NCI-H2107 treated with DMSO at 0.1 percent for 48 hours (cell line): Measurements from ENCODE around the gene GART.

Experiments used
- DNase-seq: peaks from one replicate; lab custom pipeline; 2025; ENCODE audit not compliant: unreplicated experiment; lab: John Stamatoyannopoulos, UW

The GART gene

DNA sequence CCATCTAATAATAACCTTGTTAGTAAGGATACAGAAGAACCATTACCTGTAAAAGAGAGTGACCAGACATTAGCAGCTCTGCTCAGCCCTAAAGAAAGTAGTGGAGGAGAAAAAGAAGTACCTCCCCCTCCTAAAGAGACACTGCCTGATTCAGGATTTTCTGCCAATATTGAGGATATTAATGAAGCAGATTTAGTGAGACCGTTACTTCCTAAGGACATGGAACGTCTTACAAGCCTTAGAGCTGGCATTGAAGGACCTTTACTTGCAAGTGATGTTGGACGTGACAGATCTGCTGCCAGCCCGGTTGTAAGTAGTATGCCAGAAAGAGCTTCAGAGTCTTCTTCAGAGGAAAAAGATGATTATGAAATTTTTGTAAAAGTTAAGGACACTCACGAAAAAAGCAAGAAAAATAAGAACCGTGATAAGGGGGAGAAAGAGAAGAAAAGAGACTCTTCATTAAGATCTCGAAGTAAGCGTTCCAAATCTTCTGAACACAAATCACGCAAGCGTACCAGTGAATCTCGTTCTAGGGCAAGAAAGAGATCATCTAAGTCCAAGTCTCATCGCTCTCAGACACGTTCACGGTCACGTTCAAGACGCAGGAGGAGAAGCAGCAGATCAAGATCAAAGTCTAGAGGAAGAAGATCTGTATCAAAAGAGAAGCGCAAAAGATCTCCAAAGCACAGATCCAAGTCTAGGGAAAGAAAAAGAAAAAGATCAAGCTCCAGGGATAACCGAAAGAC lies 12.5 kb upstream of the GART start:
- no peak for DNase-seq

DNA sequence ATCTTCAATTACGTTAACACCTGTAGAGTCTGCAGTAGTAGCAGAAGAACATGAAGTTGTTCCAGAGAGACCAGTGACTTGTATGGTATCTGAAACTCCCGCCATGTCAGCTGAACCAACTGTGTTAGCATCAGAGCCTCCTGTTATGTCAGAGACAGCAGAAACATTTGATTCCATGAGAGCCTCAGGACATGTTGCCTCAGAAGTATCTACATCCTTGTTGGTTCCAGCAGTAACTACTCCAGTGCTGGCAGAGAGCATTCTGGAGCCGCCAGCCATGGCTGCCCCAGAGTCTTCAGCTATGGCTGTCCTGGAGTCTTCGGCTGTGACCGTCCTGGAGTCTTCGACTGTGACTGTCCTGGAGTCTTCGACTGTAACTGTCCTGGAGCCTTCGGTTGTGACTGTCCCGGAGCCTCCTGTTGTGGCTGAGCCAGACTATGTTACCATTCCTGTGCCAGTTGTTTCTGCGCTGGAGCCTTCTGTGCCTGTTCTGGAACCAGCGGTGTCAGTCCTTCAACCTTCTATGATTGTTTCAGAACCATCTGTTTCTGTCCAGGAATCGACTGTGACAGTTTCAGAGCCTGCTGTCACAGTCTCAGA lies 11.2 kb upstream of the GART start:
- no peak for DNase-seq

- DNase-seq = no peak
Measured at GRCh38 chr21:33552093-33552998, 10.4 kb upstream of the GART start.

DNA sequence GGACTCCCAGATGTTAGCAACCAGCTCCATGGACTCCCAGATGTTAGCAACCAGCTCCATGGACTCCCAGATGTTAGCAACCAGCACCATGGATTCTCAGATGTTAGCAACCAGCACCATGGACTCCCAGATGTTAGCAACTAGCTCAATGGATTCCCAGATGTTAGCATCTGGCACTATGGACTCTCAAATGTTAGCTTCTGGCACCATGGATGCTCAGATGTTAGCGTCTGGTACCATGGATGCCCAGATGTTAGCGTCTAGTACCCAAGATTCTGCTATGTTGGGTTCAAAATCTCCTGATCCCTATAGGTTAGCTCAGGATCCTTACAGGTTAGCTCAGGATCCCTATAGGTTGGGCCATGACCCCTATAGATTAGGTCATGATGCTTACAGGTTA lies 9.7 kb upstream of the GART start:
- DNase-seq = no peak

DNA sequence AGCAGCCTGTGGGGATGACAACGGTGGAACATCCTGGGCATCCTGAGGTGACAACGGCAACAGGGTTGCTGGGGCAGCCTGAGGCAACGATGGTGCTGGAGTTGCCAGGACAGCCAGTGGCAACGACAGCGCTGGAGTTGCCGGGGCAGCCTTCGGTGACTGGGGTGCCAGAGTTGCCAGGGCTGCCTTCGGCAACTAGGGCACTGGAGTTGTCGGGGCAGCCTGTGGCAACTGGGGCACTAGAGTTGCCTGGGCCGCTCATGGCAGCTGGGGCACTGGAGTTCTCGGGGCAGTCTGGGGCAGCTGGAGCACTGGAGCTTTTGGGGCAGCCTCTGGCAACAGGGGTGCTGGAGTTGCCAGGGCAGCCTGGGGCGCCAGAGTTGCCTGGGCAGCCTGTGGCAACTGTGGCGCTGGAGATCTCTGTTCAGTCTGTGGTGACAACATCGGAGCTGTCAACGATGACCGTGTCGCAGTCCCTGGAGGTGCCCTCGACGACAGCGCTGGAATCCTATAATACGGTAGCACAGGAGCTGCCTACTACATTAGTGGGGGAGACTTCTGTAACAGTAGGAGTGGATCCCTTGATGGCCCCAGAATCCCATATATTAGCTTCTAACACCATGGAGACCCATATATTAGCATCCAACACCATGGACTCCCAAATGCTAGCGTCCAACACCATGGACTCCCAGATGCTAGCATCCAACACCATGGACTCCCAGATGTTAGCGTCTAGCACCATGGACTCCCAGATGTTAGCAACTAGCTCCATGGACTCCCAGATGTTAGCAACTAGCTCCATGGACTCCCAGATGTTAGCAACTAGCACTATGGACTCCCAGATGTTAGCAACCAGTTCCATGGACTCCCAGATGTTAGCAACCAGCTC lies 9.1 kb upstream of the GART start:
- DNase-seq = no peak

- no peak for DNase-seq
Measured at GRCh38 chr21:33549848-33550771, 8.2 kb upstream of the GART start.

- no peak for DNase-seq
Measured at GRCh38 chr21:33546086-33546485, 4.2 kb upstream of the GART start.

- DNase-seq = no peak
Measured at GRCh38 chr21:33544451-33545195, 2.7 kb upstream of the GART start.

DNA sequence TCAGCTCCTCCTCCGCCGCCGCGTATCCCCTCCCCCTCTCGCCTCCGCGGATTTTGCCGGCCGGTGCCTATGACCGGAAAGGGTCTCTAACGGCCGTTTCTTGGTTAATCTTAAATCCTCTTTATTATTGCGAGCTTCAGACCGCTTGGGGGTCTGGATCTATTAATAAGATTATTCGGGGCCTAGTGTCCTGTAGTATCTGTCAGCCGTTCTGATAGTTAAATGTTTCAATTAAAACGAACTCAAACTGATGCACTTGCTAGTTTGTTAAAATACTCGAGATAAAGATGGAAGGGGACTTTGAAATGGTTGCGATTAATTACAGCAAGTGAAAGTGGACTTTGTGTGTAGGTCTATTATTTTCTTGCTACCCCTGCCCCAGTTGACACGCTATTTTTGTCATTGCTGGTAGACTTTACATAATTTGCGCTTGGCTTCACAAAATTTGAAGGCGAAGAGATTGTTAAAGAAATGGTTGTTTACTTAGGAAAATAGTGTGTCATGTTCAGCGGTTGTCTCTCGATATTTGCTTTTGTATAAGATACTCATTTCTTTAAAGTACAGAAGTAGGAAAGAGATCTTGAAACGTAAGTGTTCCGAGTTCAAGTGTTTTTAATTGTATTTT lies 1.7 kb upstream of the GART start:
- peak; percentile 27 for DNase-seq

- DNase-seq = peak; percentile 99
Measured at GRCh38 chr21:33542640-33543504, 955 bp upstream of the GART start, which contains the start of gene SON. TSS of gene SON (plus strand) at chr21:33543038. CDS start at chr21:33543093, 55 bp downstream.

DNA sequence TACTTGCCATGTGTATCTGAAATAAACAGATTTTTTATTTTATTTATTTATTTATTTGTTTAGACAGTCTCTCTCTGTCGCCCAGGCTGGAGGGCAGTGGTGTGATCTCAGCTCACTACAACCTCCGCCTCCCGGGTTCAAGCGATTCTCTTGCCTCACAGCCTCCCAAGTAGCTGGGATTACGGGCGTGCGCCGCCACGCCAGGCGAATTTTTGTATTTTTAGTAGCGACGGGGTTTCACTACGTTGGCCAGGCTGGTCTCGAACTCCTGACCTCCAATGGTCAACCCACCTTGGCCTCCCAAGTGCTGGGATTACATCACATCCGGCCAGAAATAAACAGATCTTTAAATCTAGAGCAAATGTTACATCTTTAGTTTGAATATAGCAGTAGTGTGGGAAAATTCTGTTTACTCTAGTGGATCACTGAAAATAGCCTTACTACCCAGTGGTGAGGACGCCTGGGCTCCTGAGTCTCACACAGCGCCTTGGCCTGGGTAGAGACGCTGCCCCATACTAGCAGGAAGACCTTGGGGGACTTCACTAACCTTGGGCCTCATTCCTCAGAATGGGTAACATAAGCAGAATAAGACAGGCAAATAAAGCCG lies 709 bp downstream of the GART start:
- no peak for DNase-seq

DNA sequence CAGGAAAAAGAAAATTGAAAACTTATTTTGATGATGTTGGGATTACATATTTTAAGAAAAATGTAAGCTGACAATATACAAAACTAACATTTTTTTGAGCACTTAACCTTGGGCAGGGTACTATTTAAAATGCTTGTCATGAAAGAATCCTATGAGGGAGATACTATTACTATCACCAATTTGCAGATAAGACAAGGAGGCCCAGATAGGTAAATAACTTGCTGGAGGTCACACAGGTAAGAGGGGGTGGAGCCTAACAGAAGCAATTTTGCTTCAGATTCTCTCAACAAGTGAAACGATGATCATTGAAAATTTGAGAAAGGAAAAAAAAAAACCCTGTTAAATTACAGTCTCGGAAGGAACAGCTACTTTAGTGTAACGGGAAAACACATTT lies 1.2 kb downstream of the GART start:
- no peak for DNase-seq

GRCh38 chr21:33539616-33540015 lies 2.3 kb downstream of the GART start:
- no peak for DNase-seq

DNA sequence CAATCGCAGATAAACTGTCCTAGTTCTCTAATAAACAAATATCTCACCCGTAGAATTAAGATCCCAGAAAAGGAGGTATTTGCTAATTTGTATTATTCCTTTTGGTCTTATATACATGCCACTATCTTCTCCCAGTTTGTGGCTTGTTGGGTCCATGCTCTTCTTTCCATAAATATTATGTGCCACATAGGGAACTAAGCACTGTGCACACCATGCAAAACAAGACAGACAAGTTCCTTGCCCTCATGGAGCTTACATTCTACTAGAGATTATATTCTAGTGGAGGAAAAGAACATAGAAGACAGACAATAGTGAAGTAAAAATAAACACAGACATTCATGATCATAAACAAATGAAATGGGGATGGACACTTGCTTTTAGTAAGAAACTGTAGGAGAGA lies 4.7 kb downstream of the GART start:
- no peak for DNase-seq

DNA sequence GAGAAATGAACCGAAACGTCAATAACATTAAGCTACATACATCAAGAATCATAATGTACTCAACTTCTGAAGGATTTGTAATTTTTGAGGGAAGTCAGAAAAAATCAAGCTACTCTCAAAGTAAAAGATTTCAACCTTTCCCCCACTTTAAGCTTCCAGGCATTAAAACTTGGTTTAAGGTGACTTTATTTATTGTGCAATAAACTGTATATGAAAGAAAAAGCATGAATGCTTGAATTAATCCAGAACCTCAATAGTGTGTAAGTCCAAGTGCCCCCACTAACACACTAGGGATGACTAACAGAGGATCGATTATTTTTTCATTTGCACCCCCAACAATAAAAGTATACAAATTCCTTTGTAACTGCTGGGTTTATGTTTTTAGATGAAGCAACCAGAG lies 10.9 kb downstream of the GART start:
- DNase-seq = no peak

GRCh38 chr21:33522953-33523349 lies 19.0 kb downstream of the GART start:
- no peak for DNase-seq

GRCh38 chr21:33522297-33522952 lies 19.5 kb downstream of the GART start:
- DNase-seq = no peak
